Stimulated activated naive CD8-positive, alpha-beta T cell treated with anti-CD3 and anti-CD28 coated beads, Interleukin-15, amount 100 ng/mL, for 72 hours (primary cell): ENCODE data around the gene PCMTD2.
"Not testable (repeated sequence)": the region's sequence is repeated elsewhere in the genome, so short reads cannot be mapped to it uniquely, and the experiment has no call there.

ENCODE experiments used
- ATAC-seq: fragments of 150-1000 bp; cut with Tn5 transposase; 2 replicates; pipeline ENCODE4 v1.10.0; 2021; ENCODE audit warnings: mild to moderate bottlenecking, moderate library complexity
- DNase-seq, 2 donors: peaks; one replicate each; pipeline ENCODE4 v3.0.0; 2021 to 2022
- H3K27ac Mint-ChIP-seq, 2 donors: one replicate each; pipeline ENCODE4 v1.8.0; 2022; ENCODE audit warnings: mild to moderate bottlenecking in 2 of 2, mixed read lengths in 2 of 2, moderate library complexity in 2 of 2
- H3K27me3 Mint-ChIP-seq: one replicate; pipeline ENCODE4 v1.8.0; 2022; ENCODE audit warnings: mixed read lengths
- H3K4me1 Mint-ChIP-seq: one replicate; pipeline ENCODE4 v1.8.0; 2022; ENCODE audit warnings: mild to moderate bottlenecking, mixed read lengths
- H3K4me3 Mint-ChIP-seq, 2 donors: one replicate each; pipeline ENCODE4 v1.8.0; 2022; ENCODE audit warnings: mild to moderate bottlenecking in 2 of 2, mixed read lengths in 2 of 2, moderate library complexity in 1 of 2
- H3K9me3 Mint-ChIP-seq, 2 donors: one replicate each; pipeline ENCODE4 v1.8.0; 2022; ENCODE audit warnings: mixed read lengths in 2 of 2

The PCMTD2 gene

GRCh38 chr20:64231621-64232550 is 23.7 kb upstream of the PCMTD2 start:
- no peak overlapping the region for H3K27ac Mint-ChIP-seq
- no peaks in the 10 kb centered on the region for H3K9me3 Mint-ChIP-seq
- H3K4me3 Mint-ChIP-seq: no peak overlapping the region
- ATAC-seq (peak; percentile 35), DNase-seq (no peak)
- H3K27me3 Mint-ChIP-seq: no peaks in the 10 kb centered on the region
- peaks cover 19% of the 10 kb centered on the region for H3K4me1 Mint-ChIP-seq

- H3K9me3 Mint-ChIP-seq: no peaks in the 10 kb centered on the region
- DNase-seq (no peak), ATAC-seq (peak; percentile 39)
- H3K4me1 Mint-ChIP-seq: peaks cover 13% of the 10 kb centered on the region
- H3K27me3 Mint-ChIP-seq: no peaks in the 10 kb centered on the region
- no peak overlapping the region for H3K4me3 Mint-ChIP-seq
- peak overlapping the region in 1 of 2 donors; percentile 44 for H3K27ac Mint-ChIP-seq
Observed at GRCh38 chr20:64232794-64233193, 22.8 kb upstream of the PCMTD2 start.

- DNase-seq: no peak
- no peaks in the 10 kb centered on the region for H3K9me3 Mint-ChIP-seq
- H3K4me3 Mint-ChIP-seq: no peak overlapping the region
- no peak overlapping the region for H3K27ac Mint-ChIP-seq
- peaks cover 7% of the 10 kb centered on the region for H3K4me1 Mint-ChIP-seq
- H3K27me3 Mint-ChIP-seq: no peaks in the 10 kb centered on the region
- ATAC-seq: no peak
Observed at GRCh38 chr20:64233725-64234124, 21.8 kb upstream of the PCMTD2 start.

- H3K4me3 Mint-ChIP-seq: no peak overlapping the region
- H3K9me3 Mint-ChIP-seq: no peaks in the 10 kb centered on the region
- DNase-seq (no peak), ATAC-seq (peak; percentile 8)
- H3K4me1 Mint-ChIP-seq: peaks cover 11% of the 10 kb centered on the region
- no peaks in the 10 kb centered on the region for H3K27me3 Mint-ChIP-seq
- no peak overlapping the region for H3K27ac Mint-ChIP-seq
Observed at GRCh38 chr20:64234291-64234791, 21.2 kb upstream of the PCMTD2 start.

- H3K27ac Mint-ChIP-seq, H3K9me3 Mint-ChIP-seq, ATAC-seq, H3K27me3 Mint-ChIP-seq, DNase-seq, H3K4me3 Mint-ChIP-seq: not testable (repeated sequence)
- H3K4me1 Mint-ChIP-seq: peaks cover 11% of the 10 kb centered on the region
Observed at GRCh38 chr20:64234921-64235565, 20.5 kb upstream of the PCMTD2 start.

GRCh38 chr20:64236137-64237088 is 19.1 kb upstream of the PCMTD2 start:
- H3K4me1 Mint-ChIP-seq: peaks cover 11% of the 10 kb centered on the region
- no peak overlapping the region for H3K4me3 Mint-ChIP-seq
- no peak overlapping the region for H3K27ac Mint-ChIP-seq
- H3K27me3 Mint-ChIP-seq: no peaks in the 10 kb centered on the region
- ATAC-seq: no peak
- DNase-seq: no peak
- H3K9me3 Mint-ChIP-seq: no peaks in the 10 kb centered on the region

- no peak overlapping the region for H3K4me3 Mint-ChIP-seq
- H3K4me1 Mint-ChIP-seq: peaks cover 11% of the 10 kb centered on the region
- H3K27ac Mint-ChIP-seq: no peak overlapping the region
- no peaks in the 10 kb centered on the region for H3K9me3 Mint-ChIP-seq
- H3K27me3 Mint-ChIP-seq: no peaks in the 10 kb centered on the region
- DNase-seq (no peak), ATAC-seq (no peak)
Observed at GRCh38 chr20:64237316-64237715, 18.2 kb upstream of the PCMTD2 start.

GRCh38 chr20:64238115-64238825 is 17.3 kb upstream of the PCMTD2 start:
- Mint-ChIP-seq H3K27me3 (no peaks in the 10 kb centered on the region), H3K27ac (no peak overlapping the region), H3K4me3 (no peak overlapping the region), H3K9me3 (no peaks in the 10 kb centered on the region), H3K4me1 (peaks cover 11% of the 10 kb centered on the region)
- ATAC-seq (no peak), DNase-seq (no peak)

GRCh38 chr20:64238851-64239387 is 16.6 kb upstream of the PCMTD2 start:
- ATAC-seq (peak; percentile 60), DNase-seq (no peak)
- H3K27ac Mint-ChIP-seq: peak overlapping the region in 1 of 2 donors; percentile 31
- no peaks in the 10 kb centered on the region for H3K9me3 Mint-ChIP-seq
- H3K4me3 Mint-ChIP-seq: no peak overlapping the region
- no peaks in the 10 kb centered on the region for H3K27me3 Mint-ChIP-seq
- H3K4me1 Mint-ChIP-seq: peaks cover 4% of the 10 kb centered on the region

GRCh38 chr20:64239449-64240242 is 15.9 kb upstream of the PCMTD2 start:
- DNase-seq (no peak), ATAC-seq (no peak)
- no peak overlapping the region for H3K4me3 Mint-ChIP-seq
- peaks cover 4% of the 10 kb centered on the region for H3K4me1 Mint-ChIP-seq
- no peak overlapping the region for H3K27ac Mint-ChIP-seq
- H3K27me3 Mint-ChIP-seq: no peaks in the 10 kb centered on the region
- H3K9me3 Mint-ChIP-seq: no peaks in the 10 kb centered on the region

- Mint-ChIP-seq H3K9me3 (no peaks in the 10 kb centered on the region), H3K4me3 (no peak overlapping the region), H3K27ac (no peak overlapping the region), H3K4me1 (peaks cover 12% of the 10 kb centered on the region), H3K27me3 (no peaks in the 10 kb centered on the region)
- no peak for ATAC-seq
- no peak for DNase-seq
Observed at GRCh38 chr20:64240243-64241015, 15.1 kb upstream of the PCMTD2 start.

- DNase-seq (no peak), ATAC-seq (no peak)
- H3K9me3 Mint-ChIP-seq: no peaks in the 10 kb centered on the region
- no peak overlapping the region for H3K4me3 Mint-ChIP-seq
- no peak overlapping the region for H3K27ac Mint-ChIP-seq
- H3K4me1 Mint-ChIP-seq: peaks cover 18% of the 10 kb centered on the region
- H3K27me3 Mint-ChIP-seq: peaks cover 4% of the 10 kb centered on the region
Observed at GRCh38 chr20:64241061-64241460, 14.5 kb upstream of the PCMTD2 start.

- DNase-seq (no peak), ATAC-seq (no peak)
- H3K4me3 Mint-ChIP-seq: no peak overlapping the region
- H3K9me3 Mint-ChIP-seq: no peaks in the 10 kb centered on the region
- no peak overlapping the region for H3K27ac Mint-ChIP-seq
- H3K27me3 Mint-ChIP-seq: peaks cover 15% of the 10 kb centered on the region
- H3K4me1 Mint-ChIP-seq: peaks cover 20% of the 10 kb centered on the region
Observed at GRCh38 chr20:64242003-64242796, 13.3 kb upstream of the PCMTD2 start.
